Measurements from ENCODE around the gene ERBB3.
A peak's percentile ranks its signal among the peaks of the same experiment; 100 is the strongest.

DNA sequence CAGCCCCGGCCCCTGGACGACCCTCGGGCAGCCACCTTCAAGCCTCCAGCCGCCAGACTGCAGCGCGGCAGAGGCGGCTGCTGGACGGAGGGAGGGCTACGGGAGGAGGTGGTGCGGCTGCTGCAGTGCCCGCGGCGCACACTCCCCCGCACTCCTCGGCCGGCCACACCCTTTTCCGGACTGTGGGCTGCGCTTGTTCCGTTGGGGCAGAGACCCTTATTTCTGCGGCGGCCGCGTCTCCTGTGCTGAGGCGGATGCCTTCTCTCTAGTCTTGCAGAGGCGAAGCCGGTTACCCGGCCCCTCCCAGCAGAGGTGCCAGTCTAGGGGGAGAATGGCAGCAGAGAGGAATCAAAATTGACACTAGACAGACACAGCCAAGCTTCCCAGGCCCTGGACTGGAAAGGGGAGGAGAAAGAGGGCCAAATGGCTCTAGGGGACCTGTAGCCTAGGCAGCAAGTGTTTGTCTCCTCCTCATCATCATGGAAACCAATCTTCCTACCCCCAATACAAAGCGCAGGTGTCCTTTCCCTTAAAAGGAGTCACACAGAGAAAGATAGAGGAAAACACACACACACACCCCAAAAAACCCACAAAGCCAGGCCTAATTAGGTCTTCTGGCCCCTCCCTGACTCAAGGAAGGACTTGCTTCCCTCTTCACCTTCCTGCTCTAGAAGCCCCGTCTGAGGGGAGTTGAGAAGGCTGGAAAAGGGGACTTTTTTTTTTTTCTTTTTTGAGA is 49.4 kb downstream of the ERBB3 start:
- TF ChIP-seq, protein P1, sequence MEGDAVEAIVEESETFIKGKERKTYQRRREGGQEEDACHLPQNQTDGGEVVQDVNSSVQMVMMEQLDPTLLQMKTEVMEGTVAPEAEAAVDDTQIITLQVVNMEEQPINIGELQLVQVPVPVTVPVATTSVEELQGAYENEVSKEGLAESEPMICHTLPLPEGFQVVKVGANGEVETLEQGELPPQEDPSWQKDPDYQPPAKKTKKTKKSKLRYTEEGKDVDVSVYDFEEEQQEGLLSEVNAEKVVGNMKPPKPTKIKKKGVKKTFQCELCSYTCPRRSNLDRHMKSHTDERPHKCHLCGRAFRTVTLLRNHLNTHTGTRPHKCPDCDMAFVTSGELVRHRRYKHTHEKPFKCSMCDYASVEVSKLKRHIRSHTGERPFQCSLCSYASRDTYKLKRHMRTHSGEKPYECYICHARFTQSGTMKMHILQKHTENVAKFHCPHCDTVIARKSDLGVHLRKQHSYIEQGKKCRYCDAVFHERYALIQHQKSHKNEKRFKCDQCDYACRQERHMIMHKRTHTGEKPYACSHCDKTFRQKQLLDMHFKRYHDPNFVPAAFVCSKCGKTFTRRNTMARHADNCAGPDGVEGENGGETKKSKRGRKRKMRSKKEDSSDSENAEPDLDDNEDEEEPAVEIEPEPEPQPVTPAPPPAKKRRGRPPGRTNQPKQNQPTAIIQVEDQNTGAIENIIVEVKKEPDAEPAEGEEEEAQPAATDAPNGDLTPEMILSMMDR (IDR thresholded peaks at IDR 0.05; ENCODE audit: control extremely low read depth in 1 of 3, insufficient read depth in 1 of 3, low read depth in 1 of 3, low read length in 3 of 3), result no peak
- TF ChIP-seq CEBPB (IDR thresholded peaks at IDR 0.05; ENCODE audit: low read depth, low read length) (no peak), EGR1 (IDR thresholded peaks at IDR 0.05; ENCODE audit: borderline replicate concordance, low read depth, low read length) (peak; percentile 91; the same call in 1 of the 2 replicates), RAD21 (IDR thresholded peaks at IDR 0.05 in 1 of 2, conservative IDR thresholded peaks at IDR 0.05 in 1 of 2; ENCODE audit: low read depth in 2 of 2, low read length in 2 of 2) (no peak), POLR2AphosphoS5 (IDR thresholded peaks at IDR 0.05; ENCODE audit: low read depth, low read length) (no peak), ASH2L (IDR thresholded peaks at IDR 0.05; ENCODE audit: low read length) (no peak), YY1 (IDR thresholded peaks at IDR 0.05; ENCODE audit: low read depth, low read length) (no peak), NANOG (IDR thresholded peaks at IDR 0.05; ENCODE audit: insufficient read depth, low read depth, low read length, poor library complexity, severe bottlenecking) (no peak), JUN (IDR thresholded peaks at IDR 0.05; ENCODE audit: low read depth, low read length) (no peak), RXRA (IDR thresholded peaks at IDR 0.05; ENCODE audit: insufficient read depth, low read depth, low read length) (no peak), BRCA1 (IDR thresholded peaks at IDR 0.05; ENCODE audit: low read depth, low read length) (no peak), CREB1 (IDR thresholded peaks at IDR 0.05) (no peak)

Measured in H1 (cell line).